ENCODE measurements around the gene HOXD10. TPM values are rescaled to one million over a fixed set of nuclear protein-coding genes. Genes with fewer than 3 reads are reported as not detected.

The HOXD10 gene
- total and polyA plus RNA-seq, 7 donors: 0.03 to 0.04 TPM; not detected in 5

DNA sequence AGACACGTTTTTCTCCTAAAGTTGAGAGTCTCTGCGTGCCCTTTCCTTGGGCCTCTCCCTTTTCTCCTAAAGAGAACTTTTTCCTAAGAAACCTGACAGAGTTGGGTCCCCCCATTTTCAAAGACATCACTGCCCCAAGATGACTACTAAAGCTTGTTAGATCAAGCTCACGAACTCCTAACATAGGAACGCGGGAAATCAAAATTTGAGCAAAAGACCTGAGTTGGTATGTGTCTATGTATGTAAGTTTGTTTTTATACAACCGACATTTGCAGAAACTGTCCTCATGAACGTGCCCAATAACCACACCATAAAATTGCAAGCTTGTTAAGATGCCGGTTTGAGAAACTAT, 22.7 kb upstream of the HOXD10 start:
- Histone ChIP-seq H3K9me3 (no peaks in the 10 kb centered on the region), H3K4me1 (peaks cover 23% of the 10 kb centered on the region), H3K36me3 (ENCODE audit: insufficient read depth in 1 of 2, low read depth in 1 of 2) (no peaks in the 10 kb centered on the region), H3K27me3 (ENCODE audit: insufficient read depth in 3 of 3, low read length in 2 of 3) (peaks cover 7 to 100% (median 65%) of the 10 kb centered on the region in 3 donors), H3K27ac (no peak overlapping the region), H3K4me3 (no peak overlapping the region)
- DNase-seq (no peak), ATAC-seq (no peak)
- TF ChIP-seq, protein P1, sequence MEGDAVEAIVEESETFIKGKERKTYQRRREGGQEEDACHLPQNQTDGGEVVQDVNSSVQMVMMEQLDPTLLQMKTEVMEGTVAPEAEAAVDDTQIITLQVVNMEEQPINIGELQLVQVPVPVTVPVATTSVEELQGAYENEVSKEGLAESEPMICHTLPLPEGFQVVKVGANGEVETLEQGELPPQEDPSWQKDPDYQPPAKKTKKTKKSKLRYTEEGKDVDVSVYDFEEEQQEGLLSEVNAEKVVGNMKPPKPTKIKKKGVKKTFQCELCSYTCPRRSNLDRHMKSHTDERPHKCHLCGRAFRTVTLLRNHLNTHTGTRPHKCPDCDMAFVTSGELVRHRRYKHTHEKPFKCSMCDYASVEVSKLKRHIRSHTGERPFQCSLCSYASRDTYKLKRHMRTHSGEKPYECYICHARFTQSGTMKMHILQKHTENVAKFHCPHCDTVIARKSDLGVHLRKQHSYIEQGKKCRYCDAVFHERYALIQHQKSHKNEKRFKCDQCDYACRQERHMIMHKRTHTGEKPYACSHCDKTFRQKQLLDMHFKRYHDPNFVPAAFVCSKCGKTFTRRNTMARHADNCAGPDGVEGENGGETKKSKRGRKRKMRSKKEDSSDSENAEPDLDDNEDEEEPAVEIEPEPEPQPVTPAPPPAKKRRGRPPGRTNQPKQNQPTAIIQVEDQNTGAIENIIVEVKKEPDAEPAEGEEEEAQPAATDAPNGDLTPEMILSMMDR (IDR thresholded peaks at IDR 0.05): no peak
- intact Hi-C loops (cut with DNase I): loop anchor here in 1 of 2 donors (10.0 kb wide), 1 partner anchor 839 kb away; no protein-coding TSS in a partner anchor
- 11 to 15% (median 14%) methylated on average over 8 of the region's 8 CpGs for WGBS, 3 donors

DNA sequence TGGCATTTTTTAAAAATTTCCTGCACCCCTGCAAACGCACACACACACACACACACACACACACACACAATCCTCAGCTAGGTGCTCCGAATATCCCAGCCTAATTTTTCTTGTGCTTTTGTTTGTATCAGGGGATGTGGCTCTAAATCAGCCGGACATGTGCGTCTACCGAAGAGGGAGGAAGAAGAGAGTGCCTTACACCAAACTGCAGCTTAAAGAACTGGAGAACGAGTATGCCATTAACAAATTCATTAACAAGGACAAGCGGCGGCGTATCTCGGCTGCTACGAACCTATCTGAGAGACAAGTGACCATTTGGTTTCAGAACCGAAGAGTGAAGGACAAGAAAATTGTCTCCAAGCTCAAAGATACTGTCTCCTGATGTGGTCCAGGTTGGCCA, 22.2 kb upstream of the HOXD10 start:
- H3K4me3 ChIP-seq: no peak overlapping the region
- DNase-seq (no peak), ATAC-seq (no peak)
- WGBS, 3 donors: 9 to 16% (median 10%) methylated on average over 12 of the region's 12 CpGs
- intact Hi-C loops (cut with DNase I): loop anchor here in 1 of 2 donors (10.0 kb wide), 1 partner anchor 840 kb away; no protein-coding TSS in a partner anchor
- TF ChIP-seq, protein P1 (IDR thresholded peaks at IDR 0.05): no peak
- H3K4me1 ChIP-seq: peaks cover 23% of the 10 kb centered on the region
- no peaks in the 10 kb centered on the region for H3K9me3 ChIP-seq
- H3K27ac ChIP-seq: no peak overlapping the region
- H3K27me3 ChIP-seq (ENCODE audit: insufficient read depth in 3 of 3, low read length in 2 of 3): peaks cover 6 to 100% (median 66%) of the 10 kb centered on the region in 3 donors
- no peaks in the 10 kb centered on the region for H3K36me3 ChIP-seq (ENCODE audit: insufficient read depth in 1 of 2, low read depth in 1 of 2)

DNA sequence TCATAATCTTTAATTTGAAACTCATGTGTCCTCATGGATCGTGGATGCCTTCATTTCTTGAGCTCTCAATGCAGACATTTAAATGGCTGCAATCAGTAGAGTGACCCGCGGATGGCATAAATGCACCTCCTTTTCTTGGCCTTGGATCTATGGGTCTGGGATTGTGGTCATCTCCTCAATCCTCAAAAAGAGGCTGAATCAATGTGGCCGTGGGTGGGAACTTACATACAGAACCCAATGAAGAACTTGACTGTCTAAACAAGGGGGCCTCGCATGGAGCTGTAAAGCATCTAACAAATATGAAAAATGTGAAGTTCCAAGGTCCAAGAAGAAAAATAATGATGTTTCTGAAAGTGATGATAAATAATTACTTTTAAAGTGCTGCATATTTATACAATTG, 21.2 kb upstream of the HOXD10 start:
- no peaks in the 10 kb centered on the region for H3K36me3 ChIP-seq (ENCODE audit: insufficient read depth in 1 of 2, low read depth in 1 of 2)
- WGBS, 3 donors: 21 to 27% (median 23%) methylated on average over 5 of the region's 5 CpGs
- no peaks in the 10 kb centered on the region for H3K9me3 ChIP-seq
- no peak for DNase-seq
- H3K4me3 ChIP-seq: no peak overlapping the region
- no peak for ATAC-seq
- H3K4me1 ChIP-seq: peaks cover 23% of the 10 kb centered on the region
- TF ChIP-seq, protein P1 (IDR thresholded peaks at IDR 0.05): no peak
- H3K27ac ChIP-seq: no peak overlapping the region
- intact Hi-C loops (cut with DNase I): loop anchor here (5.0 to 10.0 kb wide), 2 partner anchors 841 to 843 kb away; no protein-coding TSS in a partner anchor
- H3K27me3 ChIP-seq (ENCODE audit: insufficient read depth in 3 of 3, low read length in 2 of 3): peaks cover 3 to 100% (median 73%) of the 10 kb centered on the region in 3 donors

DNA sequence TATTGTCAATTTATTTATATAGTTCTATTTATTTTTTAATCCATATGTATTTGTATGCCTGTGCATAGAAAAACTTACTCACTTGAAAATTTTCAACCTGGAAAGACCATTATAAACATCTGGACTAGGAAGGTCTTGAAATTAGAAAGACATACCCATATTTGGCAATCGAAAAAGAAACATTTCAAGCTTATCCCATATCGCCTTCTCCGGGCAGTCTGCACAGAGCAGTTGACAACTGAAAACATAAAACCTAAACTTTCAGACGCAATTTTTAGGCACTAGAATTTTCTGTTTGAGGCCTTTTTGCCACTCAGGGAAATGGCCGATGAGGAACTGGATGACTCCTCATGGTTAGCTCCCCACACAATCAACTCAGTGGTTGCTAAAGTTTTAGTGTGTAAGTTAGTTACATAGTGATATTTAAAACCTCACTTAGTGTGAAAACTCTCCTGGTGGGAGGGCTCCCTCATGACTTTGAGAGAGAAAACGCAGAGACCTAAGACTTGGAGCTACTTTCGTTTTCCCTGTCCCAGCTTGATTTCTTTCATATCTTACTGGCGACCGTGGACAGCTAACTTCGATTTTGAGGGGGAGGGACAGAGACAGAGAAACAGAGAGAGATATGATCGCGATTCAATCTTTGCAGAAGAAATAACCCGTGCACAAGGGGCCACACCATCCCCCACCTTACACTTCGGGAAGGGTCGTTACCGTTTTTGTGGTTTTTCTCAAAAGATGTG, 20.2 kb upstream of the HOXD10 start:
- Histone ChIP-seq H3K4me1 (peaks cover 23% of the 10 kb centered on the region), H3K27me3 (ENCODE audit: insufficient read depth in 3 of 3, low read length in 2 of 3) (peaks cover 3 to 100% (median 76%) of the 10 kb centered on the region in 3 donors)

More for the DNA sequence above, 20.2 kb upstream of the HOXD10 start:
- TF ChIP-seq, protein P1 (IDR thresholded peaks at IDR 0.05): no peak
- Histone ChIP-seq H3K36me3 (ENCODE audit: insufficient read depth in 1 of 2, low read depth in 1 of 2) (no peaks in the 10 kb centered on the region), H3K9me3 (no peaks in the 10 kb centered on the region), H3K4me3 (peak overlapping the region; percentile 35), H3K27ac (no peak overlapping the region)
- ATAC-seq: no peak
- intact Hi-C loops (cut with DNase I): loop anchor here (5.0 to 10.0 kb wide), 2 partner anchors 842 to 844 kb away; no protein-coding TSS in a partner anchor
- DNase-seq: no peak
- 13 to 22% (median 13%) methylated on average over 16 of the region's 16 CpGs for WGBS, 3 donors

All from psoas muscle (tissue), 8 donors.